OCI-LY3 (cell line): Measurements from ENCODE around the gene CASP6.

Experiments
- EZH2phosphoT487 ChIP-seq: fragments of 200-600 bp; shearing (Covaris generic); IDR thresholded peaks from 2 replicates; pipeline ENCODE4 v1.6.1; 2018; ENCODE audit warnings: antibody characterized with exemption, mixed run types, low read depth
- TF ChIP-seq, protein P1 (sequence below): fragments of 200-600, 300-600 bp; sonication (generic); IDR thresholded peaks from 2 replicates; pipeline ENCODE4 v1.5.1; 2014; ENCODE audit warnings: antibody characterized with exemption, low read length, low read depth

DNA sequence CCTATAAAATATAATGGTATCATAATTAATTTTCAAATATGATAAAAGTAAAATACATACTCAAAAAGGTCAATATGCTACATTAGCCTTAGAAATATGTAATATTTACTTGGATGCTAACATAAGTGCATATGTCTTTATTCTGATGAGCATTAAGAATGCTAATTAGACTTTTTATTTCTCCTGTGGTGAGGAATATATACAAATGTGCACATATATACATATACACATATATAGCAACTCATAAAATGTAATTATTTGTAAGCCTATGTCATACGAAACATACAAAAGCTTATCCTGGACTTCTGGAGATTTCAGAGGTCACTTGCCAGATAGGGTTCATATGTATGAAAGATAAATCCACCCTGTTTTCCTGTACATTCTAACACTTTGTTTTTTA, 15.5 kb upstream of the CASP6 start:
- TF ChIP-seq, protein P1, sequence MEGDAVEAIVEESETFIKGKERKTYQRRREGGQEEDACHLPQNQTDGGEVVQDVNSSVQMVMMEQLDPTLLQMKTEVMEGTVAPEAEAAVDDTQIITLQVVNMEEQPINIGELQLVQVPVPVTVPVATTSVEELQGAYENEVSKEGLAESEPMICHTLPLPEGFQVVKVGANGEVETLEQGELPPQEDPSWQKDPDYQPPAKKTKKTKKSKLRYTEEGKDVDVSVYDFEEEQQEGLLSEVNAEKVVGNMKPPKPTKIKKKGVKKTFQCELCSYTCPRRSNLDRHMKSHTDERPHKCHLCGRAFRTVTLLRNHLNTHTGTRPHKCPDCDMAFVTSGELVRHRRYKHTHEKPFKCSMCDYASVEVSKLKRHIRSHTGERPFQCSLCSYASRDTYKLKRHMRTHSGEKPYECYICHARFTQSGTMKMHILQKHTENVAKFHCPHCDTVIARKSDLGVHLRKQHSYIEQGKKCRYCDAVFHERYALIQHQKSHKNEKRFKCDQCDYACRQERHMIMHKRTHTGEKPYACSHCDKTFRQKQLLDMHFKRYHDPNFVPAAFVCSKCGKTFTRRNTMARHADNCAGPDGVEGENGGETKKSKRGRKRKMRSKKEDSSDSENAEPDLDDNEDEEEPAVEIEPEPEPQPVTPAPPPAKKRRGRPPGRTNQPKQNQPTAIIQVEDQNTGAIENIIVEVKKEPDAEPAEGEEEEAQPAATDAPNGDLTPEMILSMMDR, result no peak
- no peak for TF ChIP-seq EZH2phosphoT487
